Inferior parietal cortex (tissue), 1 donor: ENCODE results near the gene DKK3.

Experiments
- DNase-seq: peaks from one replicate; pipeline ENCODE4 v3.0.0-alpha.2; 2016; ENCODE audit errors: extremely low spot score

DKK3 gene

GRCh38 chr11:12031856-12032544 is 23.6 kb upstream of the DKK3 start:
- DNase-seq: no peak

- DNase-seq: no peak
These were observed 21.4 kb upstream of the DKK3 start for GRCh38 chr11:12029738-12030363.

GRCh38 chr11:12029119-12029518 is 20.7 kb upstream of the DKK3 start:
- DNase-seq: no peak

GRCh38 chr11:12028303-12028702 is 19.9 kb upstream of the DKK3 start:
- DNase-seq: no peak

- no peak for DNase-seq
These were observed 18.1 kb upstream of the DKK3 start for GRCh38 chr11:12026331-12027211.

- no peak for DNase-seq
These were observed 16.0 kb upstream of the DKK3 start for GRCh38 chr11:12024254-12024926.

- DNase-seq: no peak
These were observed 14.6 kb upstream of the DKK3 start for GRCh38 chr11:12023015-12023414.

- no peak for DNase-seq
These were observed 12.1 kb upstream of the DKK3 start for GRCh38 chr11:12020546-12020945.

- peak; percentile 32 for DNase-seq
These were observed 11.5 kb upstream of the DKK3 start for GRCh38 chr11:12019866-12020416.

GRCh38 chr11:12019337-12019736 is 10.9 kb upstream of the DKK3 start:
- peak; percentile 56 for DNase-seq

GRCh38 chr11:12017865-12018453 is 9.5 kb upstream of the DKK3 start:
- DNase-seq: no peak

- DNase-seq: peak; percentile 29
These were observed 8.8 kb upstream of the DKK3 start for GRCh38 chr11:12017243-12017678.

- no peak for DNase-seq
These were observed 7.8 kb upstream of the DKK3 start for GRCh38 chr11:12016246-12016645.

GRCh38 chr11:12015486-12015885 is 7.1 kb upstream of the DKK3 start:
- no peak for DNase-seq

- DNase-seq: no peak
These were observed 5.4 kb upstream of the DKK3 start for GRCh38 chr11:12013781-12014180.

GRCh38 chr11:12009617-12010321 is 1.3 kb upstream of the DKK3 start:
- no peak for DNase-seq

GRCh38 chr11:12008790-12009616 is 577 bp upstream of the DKK3 start:
- no peak for DNase-seq

GRCh38 chr11:12007230-12007593 is 1.2 kb downstream of the DKK3 start:
- no peak for DNase-seq

GRCh38 chr11:12006552-12007229 is 1.7 kb downstream of the DKK3 start:
- no peak for DNase-seq
